Stomach (tissue), 9 donors: Measurements from ENCODE around the gene TTBK2. TPM values are rescaled to one million over a fixed set of nuclear protein-coding genes. Genes with fewer than 3 reads are reported as not detected.

Source experiments
- DNase-seq, 2 donors: peaks; one replicate each; pipeline versions ENCODE4 v3.0.0 to v3.0.0-alpha.2; 2013 to 2019
- H3K27ac ChIP-seq, 5 donors: fragments of 200-600 bp in 4 of 5; sonication (generic) in 4 of 5; one replicate each; pipeline ENCODE4 v1.5.1; 2013 to 2019; ENCODE audit warnings: mild to moderate bottlenecking in 1 of 5, moderate library complexity in 1 of 5
- H3K27me3 ChIP-seq, 3 donors: fragments of 200-600 bp; sonication (generic); one replicate each; pipeline ENCODE4 v1.5.1; 2017 to 2019; ENCODE audit warnings: mixed run types in 1 of 3
- H3K36me3 ChIP-seq, 4 donors: fragments of 200-600 bp; sonication (generic); 1 replicate in 3 of 4; 2 replicates in 1 of 4; pipeline ENCODE4 v1.5.1; 2016 to 2019
- H3K4me1 ChIP-seq, 4 donors: fragments of 200-600 bp; sonication (generic); one replicate each; pipeline ENCODE4 v1.5.1; 2016 to 2019
- H3K4me3 ChIP-seq, 4 donors: fragments of 200-600 bp; sonication (generic) in 3 of 4; one replicate each; pipeline ENCODE4 v1.5.1; 2016 to 2019; ENCODE audit warnings: mild to moderate bottlenecking in 1 of 4
- H3K9me3 ChIP-seq, 4 donors: fragments of 200-600 bp; sonication (generic); one replicate each; pipeline ENCODE4 v1.5.1; 2016 to 2019
- CTCF ChIP-seq, 7 experiments: fragments of 450-650 bp in 4 of 7; fragments of 200-600 bp in 3 of 7; sonication (generic) in 3 of 7; IDR thresholded peaks; one replicate each; pipeline ENCODE4 v1.5.1; 2016 to 2019; ENCODE audit warnings: antibody characterized with exemption in 7 of 7, control low read depth in 2 of 7, mild to moderate bottlenecking in 1 of 7
- EP300 ChIP-seq: sonication (generic); formaldehyde crosslinking; IDR thresholded peaks from one replicate; pipeline ENCODE4 v1.6.1; 2017; ENCODE audit warnings: antibody characterized with exemption
- POLR2A ChIP-seq, 4 donors: fragments of 450-650 bp; IDR thresholded peaks; one replicate each; pipeline ENCODE4 v1.6.1; 2016; ENCODE audit warnings: antibody characterized with exemption in 4 of 4, control low read depth in 2 of 4, mild to moderate bottlenecking in 1 of 4, moderate library complexity in 1 of 4
- POLR2AphosphoS5 ChIP-seq, 3 donors: sonication (generic); formaldehyde crosslinking; IDR thresholded peaks; one replicate each; pipeline ENCODE4 v1.6.1; 2016; ENCODE audit warnings: antibody characterized with exemption in 3 of 3
- WGBS, 5 donors: extraction: QIAGEN DNeasy Blood & Tissue Kit in 3 of 5; methylation state at CpG; one replicate each; pipeline versions ENCODE4 v1.1.5 to v1.1.7; 2013 to 2018; 5-methylcytosine and 5-hydroxymethylcytosine counted together
- intact Hi-C: fragments of 100-400 bp; cut with DNase I; formaldehyde crosslinking; loops from one replicate; pipeline ENCODE4 v1.15.1; 2023; ENCODE audit warnings: low total_unique reads
- polyA plus RNA-seq, 3 donors: library from polyadenylated mRNA; stranded (reverse); fragments of 200-250 nt; gene quantifications; one replicate each; pipeline ENCODE4 v1.2.3, GENCODE V29; 2013
- total RNA-seq, 5 donors: library from RNA; depleted of rRNA; stranded (reverse); fragments of >200 nt; gene quantifications; one replicate each; pipeline versions ENCODE4 v1.1.0 to v1.2.3, GENCODE V29; 2014 to 2016
- donor health status: healthy with polysubstance abuse.
- donor health status: Bipolar disorder and iron deficiency.
- donor health status: healthy.

TTBK2 gene
- total and polyA plus RNA-seq, 8 donors: 1.2 to 15.6 (median 7.6) TPM

GRCh38 chr15:42736178-42736792 is 184.3 kb downstream of the TTBK2 start:
- peak overlapping the region; percentile 84 to 97 (median 91) for H3K27ac ChIP-seq
- DNase-seq: peak in 1 of 2 donors; percentile 70
- H3K4me1 ChIP-seq: peaks cover 12 to 33% (median 24%) of the 10 kb centered on the region in 4 donors
- H3K36me3 ChIP-seq: peaks cover 8 to 42% (median 34%) of the 10 kb centered on the region in 4 donors
- no peaks in the 10 kb centered on the region for H3K27me3 ChIP-seq
- intact Hi-C loops: loop anchor here (10.0 kb wide), 1 partner anchor 189 kb away; the partner anchor contains the start of gene TTBK2
- TF ChIP-seq POLR2A (IDR thresholded peaks at IDR 0.05): no peak
- TF ChIP-seq EP300: no peak
- no peak for TF ChIP-seq CTCF (IDR thresholded peaks at IDR 0.05)
- TF ChIP-seq POLR2AphosphoS5 (IDR thresholded peaks at IDR 0.05): no peak
- no peaks in the 10 kb centered on the region for H3K9me3 ChIP-seq
- WGBS, 5 donors: 0 to 2% (median 2%) methylated on average over 8 to 55 of the region's 55 CpGs
- peak overlapping the region; percentile 82 to 90 (median 88) for H3K4me3 ChIP-seq

GRCh38 chr15:42735382-42736165 is 185.0 kb downstream of the TTBK2 start:
- H3K27me3 ChIP-seq: no peaks in the 10 kb centered on the region
- peak overlapping the region in 3 of 5 donors; percentile 84 to 94 (median 89) for H3K27ac ChIP-seq
- 81 to 87% (median 84%) methylated on average over 19 of the region's 19 CpGs for WGBS, 5 donors
- no peaks in the 10 kb centered on the region for H3K9me3 ChIP-seq
- peaks cover 15 to 49% (median 41%) of the 10 kb centered on the region in 4 donors for H3K36me3 ChIP-seq
- intact Hi-C loops: loop anchor here (10.0 kb wide), 1 partner anchor 189 kb away; the partner anchor contains the start of gene TTBK2
- DNase-seq: no peak
- peaks cover 12 to 33% (median 24%) of the 10 kb centered on the region in 4 donors for H3K4me1 ChIP-seq
- TF ChIP-seq POLR2AphosphoS5 (IDR thresholded peaks at IDR 0.05) (no peak), POLR2A (IDR thresholded peaks at IDR 0.05) (no peak), EP300 (no peak), CTCF (IDR thresholded peaks at IDR 0.05) (no peak)
- peak overlapping the region; percentile 82 to 90 (median 88) for H3K4me3 ChIP-seq

- 89 to 97% (median 94%) methylated on average over 6 of the region's 6 CpGs for WGBS, 5 donors
- H3K4me1 ChIP-seq: peaks cover 12 to 33% (median 26%) of the 10 kb centered on the region in 4 donors
- DNase-seq: no peak
- no peak overlapping the region for H3K4me3 ChIP-seq
- H3K27ac ChIP-seq: no peak overlapping the region
- no peaks in the 10 kb centered on the region for H3K9me3 ChIP-seq
- no peaks in the 10 kb centered on the region for H3K27me3 ChIP-seq
- TF ChIP-seq EP300: no peak
- TF ChIP-seq POLR2A (IDR thresholded peaks at IDR 0.05): no peak
- TF ChIP-seq POLR2AphosphoS5 (IDR thresholded peaks at IDR 0.05): no peak
- no peak for TF ChIP-seq CTCF (IDR thresholded peaks at IDR 0.05)
- intact Hi-C loops: loop anchor here (10.0 kb wide), 1 partner anchor 191 kb away; the partner anchor contains the start of gene TTBK2
- H3K36me3 ChIP-seq: peaks cover 27 to 63% (median 55%) of the 10 kb centered on the region in 4 donors
Observed at GRCh38 chr15:42734076-42734672, 186.4 kb downstream of the TTBK2 start.

GRCh38 chr15:42733027-42733426 is 187.6 kb downstream of the TTBK2 start:
- Histone ChIP-seq H3K36me3 (peaks cover 37 to 74% (median 67%) of the 10 kb centered on the region in 4 donors), H3K4me3 (no peak overlapping the region), H3K9me3 (no peaks in the 10 kb centered on the region), H3K27ac (no peak overlapping the region), H3K4me1 (peaks cover 12 to 38% (median 26%) of the 10 kb centered on the region in 4 donors), H3K27me3 (no peaks in the 10 kb centered on the region)
- DNase-seq: no peak
- intact Hi-C loops: loop anchor here (10.0 kb wide), 1 partner anchor 192 kb away; the partner anchor contains the start of gene TTBK2
- WGBS, 5 donors: 91 to 95% (median 92%) methylated on average over 11 of the region's 11 CpGs
- no peak for TF ChIP-seq CTCF (IDR thresholded peaks at IDR 0.05)
- no peak for TF ChIP-seq POLR2AphosphoS5 (IDR thresholded peaks at IDR 0.05)
- TF ChIP-seq EP300: no peak
- no peak for TF ChIP-seq POLR2A (IDR thresholded peaks at IDR 0.05)
